A549 (cell line): ENCODE data around the gene GPSM1.

ENCODE experiments used
- CEBPB ChIP-seq, 2 experiments: fragments of >200 bp in 1 of 2; sonication (Bioruptor Twin) in 1 of 2; formaldehyde crosslinking in 1 of 2; IDR thresholded peaks; 2 replicates each; pipeline ENCODE4 v1.6.1; 2012 to 2016
- EP300 ChIP-seq, 2 experiments: fragments of >200 bp; sonication (Bioruptor Twin); formaldehyde crosslinking; IDR thresholded peaks; 2 replicates in 1 of 2; 3 replicates in 1 of 2; pipeline ENCODE4 v1.6.1; 2016 to 2017
- ESRRA ChIP-seq: fragments of 150-350 bp; IDR thresholded peaks from 2 replicates; pipeline ENCODE4 v1.6.1; 2014; ENCODE audit warnings: mild to moderate bottlenecking, low read length, borderline replicate concordance
- JUN ChIP-seq, 2 experiments: fragments of >200 bp; sonication (Bioruptor Twin); formaldehyde crosslinking; IDR thresholded peaks; 2 replicates in 1 of 2; 3 replicates in 1 of 2; pipeline ENCODE4 v1.6.1; 2016 to 2017
- MAFK ChIP-seq: fragments of 450-650 bp; IDR thresholded peaks from 2 replicates; pipeline ENCODE4 v1.6.1; 2014; ENCODE audit not compliant: partially characterized antibody
- MAZ ChIP-seq: fragments of 150-350 bp; IDR thresholded peaks from 2 replicates; pipeline ENCODE4 v1.6.1; 2014; ENCODE audit warnings: antibody characterized with exemption, low read depth, low read length, borderline replicate concordance
- MYC ChIP-seq: IDR thresholded peaks from 2 replicates; pipeline ENCODE4 v1.6.1; 2012; ENCODE audit warnings: mild to moderate bottlenecking, inconsistent platforms, low read length, improper control_type of control experiment, borderline replicate concordance
- POLR2A ChIP-seq: IDR thresholded peaks from 2 replicates; pipeline ENCODE4 v1.6.1; 2012; ENCODE audit warnings: mild to moderate bottlenecking, low read length
- RNF2 ChIP-seq: fragments of 200-600 bp; sonication (generic); IDR thresholded peaks from 2 replicates; pipeline ENCODE4 v1.6.1; 2016; ENCODE audit warnings: low read depth, mild to moderate bottlenecking, antibody characterized with exemption, moderate library complexity, borderline replicate concordance
- SMC3 ChIP-seq: fragments of >200 bp; sonication (Bioruptor Twin); formaldehyde crosslinking; IDR thresholded peaks from 3 replicates; pipeline ENCODE4 v1.6.1; 2018; ENCODE audit warnings: inconsistent platforms
- TF ChIP-seq, protein P1 (sequence below): fragments of >200 bp; sonication (Bioruptor Twin); formaldehyde crosslinking; IDR thresholded peaks from 3 replicates; pipeline ENCODE4 v1.5.1; 2016
- TF ChIP-seq, protein P2 (sequence below): fragments of 200-600 bp; sonication (generic); IDR thresholded peaks from 2 replicates; pipeline ENCODE4 v1.6.1; 2016; ENCODE audit warnings: antibody characterized with exemption, mild to moderate bottlenecking, moderate library complexity
- TF ChIP-seq, protein P3 (sequence below): IDR thresholded peaks from 2 replicates; pipeline ENCODE4 v1.6.1; 2012

DNA sequence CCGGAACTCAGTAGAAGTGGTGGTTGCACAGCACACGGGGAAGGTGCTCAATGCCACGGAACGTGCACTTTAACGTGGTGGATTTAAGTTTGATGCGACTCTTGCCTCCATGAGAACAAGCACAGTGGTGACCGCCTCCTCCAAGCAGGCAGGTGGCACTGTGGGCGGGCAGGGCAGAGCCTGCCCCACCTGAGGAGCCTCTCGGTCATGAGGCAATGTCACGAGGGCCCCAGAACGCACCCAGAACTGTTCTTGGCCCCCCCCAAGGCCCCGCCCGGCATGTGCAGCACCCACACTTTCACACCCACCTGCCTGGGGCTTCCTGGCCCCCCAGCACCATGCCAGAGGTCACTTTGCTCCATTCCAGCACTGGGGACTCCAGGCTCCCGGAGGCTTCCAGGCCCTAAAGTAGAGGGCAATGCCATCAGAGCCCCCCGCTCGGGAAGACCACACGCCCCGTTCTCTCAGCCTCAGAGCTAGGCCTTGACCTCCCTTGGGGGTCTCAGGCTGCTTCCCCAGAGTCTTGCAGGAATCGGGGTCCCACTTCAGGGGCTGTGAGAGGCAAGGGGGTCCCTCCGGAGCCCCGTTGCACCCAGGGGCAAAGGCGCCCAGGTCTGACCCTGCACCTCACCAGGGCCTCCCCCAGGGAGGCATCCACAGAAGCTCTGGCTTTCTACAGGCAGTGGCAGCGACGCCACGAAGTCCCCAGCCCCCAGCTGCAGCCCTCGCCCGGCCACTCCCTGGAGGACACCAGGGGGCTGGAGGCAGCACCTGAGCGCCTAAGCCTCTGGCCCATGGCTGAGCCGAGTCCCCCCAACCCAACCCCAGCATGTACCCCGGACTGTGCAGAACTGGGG is 37.5 kb upstream of the GPSM1 start:
- no peak for TF ChIP-seq ESRRA
- TF ChIP-seq, protein P1, sequence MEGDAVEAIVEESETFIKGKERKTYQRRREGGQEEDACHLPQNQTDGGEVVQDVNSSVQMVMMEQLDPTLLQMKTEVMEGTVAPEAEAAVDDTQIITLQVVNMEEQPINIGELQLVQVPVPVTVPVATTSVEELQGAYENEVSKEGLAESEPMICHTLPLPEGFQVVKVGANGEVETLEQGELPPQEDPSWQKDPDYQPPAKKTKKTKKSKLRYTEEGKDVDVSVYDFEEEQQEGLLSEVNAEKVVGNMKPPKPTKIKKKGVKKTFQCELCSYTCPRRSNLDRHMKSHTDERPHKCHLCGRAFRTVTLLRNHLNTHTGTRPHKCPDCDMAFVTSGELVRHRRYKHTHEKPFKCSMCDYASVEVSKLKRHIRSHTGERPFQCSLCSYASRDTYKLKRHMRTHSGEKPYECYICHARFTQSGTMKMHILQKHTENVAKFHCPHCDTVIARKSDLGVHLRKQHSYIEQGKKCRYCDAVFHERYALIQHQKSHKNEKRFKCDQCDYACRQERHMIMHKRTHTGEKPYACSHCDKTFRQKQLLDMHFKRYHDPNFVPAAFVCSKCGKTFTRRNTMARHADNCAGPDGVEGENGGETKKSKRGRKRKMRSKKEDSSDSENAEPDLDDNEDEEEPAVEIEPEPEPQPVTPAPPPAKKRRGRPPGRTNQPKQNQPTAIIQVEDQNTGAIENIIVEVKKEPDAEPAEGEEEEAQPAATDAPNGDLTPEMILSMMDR: no peak
- no peak for TF ChIP-seq EP300 (IDR thresholded peaks at IDR 0.05)
- no peak for TF ChIP-seq POLR2A
- TF ChIP-seq, protein P2, sequence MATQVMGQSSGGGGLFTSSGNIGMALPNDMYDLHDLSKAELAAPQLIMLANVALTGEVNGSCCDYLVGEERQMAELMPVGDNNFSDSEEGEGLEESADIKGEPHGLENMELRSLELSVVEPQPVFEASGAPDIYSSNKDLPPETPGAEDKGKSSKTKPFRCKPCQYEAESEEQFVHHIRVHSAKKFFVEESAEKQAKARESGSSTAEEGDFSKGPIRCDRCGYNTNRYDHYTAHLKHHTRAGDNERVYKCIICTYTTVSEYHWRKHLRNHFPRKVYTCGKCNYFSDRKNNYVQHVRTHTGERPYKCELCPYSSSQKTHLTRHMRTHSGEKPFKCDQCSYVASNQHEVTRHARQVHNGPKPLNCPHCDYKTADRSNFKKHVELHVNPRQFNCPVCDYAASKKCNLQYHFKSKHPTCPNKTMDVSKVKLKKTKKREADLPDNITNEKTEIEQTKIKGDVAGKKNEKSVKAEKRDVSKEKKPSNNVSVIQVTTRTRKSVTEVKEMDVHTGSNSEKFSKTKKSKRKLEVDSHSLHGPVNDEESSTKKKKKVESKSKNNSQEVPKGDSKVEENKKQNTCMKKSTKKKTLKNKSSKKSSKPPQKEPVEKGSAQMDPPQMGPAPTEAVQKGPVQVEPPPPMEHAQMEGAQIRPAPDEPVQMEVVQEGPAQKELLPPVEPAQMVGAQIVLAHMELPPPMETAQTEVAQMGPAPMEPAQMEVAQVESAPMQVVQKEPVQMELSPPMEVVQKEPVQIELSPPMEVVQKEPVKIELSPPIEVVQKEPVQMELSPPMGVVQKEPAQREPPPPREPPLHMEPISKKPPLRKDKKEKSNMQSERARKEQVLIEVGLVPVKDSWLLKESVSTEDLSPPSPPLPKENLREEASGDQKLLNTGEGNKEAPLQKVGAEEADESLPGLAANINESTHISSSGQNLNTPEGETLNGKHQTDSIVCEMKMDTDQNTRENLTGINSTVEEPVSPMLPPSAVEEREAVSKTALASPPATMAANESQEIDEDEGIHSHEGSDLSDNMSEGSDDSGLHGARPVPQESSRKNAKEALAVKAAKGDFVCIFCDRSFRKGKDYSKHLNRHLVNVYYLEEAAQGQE: no peak
- no peak for TF ChIP-seq JUN (IDR thresholded peaks at IDR 0.05)
- no peak for TF ChIP-seq CEBPB (IDR thresholded peaks at IDR 0.05)
- TF ChIP-seq, protein P3, sequence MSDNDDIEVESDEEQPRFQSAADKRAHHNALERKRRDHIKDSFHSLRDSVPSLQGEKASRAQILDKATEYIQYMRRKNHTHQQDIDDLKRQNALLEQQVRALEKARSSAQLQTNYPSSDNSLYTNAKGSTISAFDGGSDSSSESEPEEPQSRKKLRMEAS: no peak
- TF ChIP-seq MAZ: no peak
- TF ChIP-seq SMC3: no peak
- TF ChIP-seq MYC: no peak
- TF ChIP-seq RNF2: no peak
- no peak for TF ChIP-seq MAFK
